ENCODE results near the gene OR2L8.

The OR2L8 gene

DNA sequence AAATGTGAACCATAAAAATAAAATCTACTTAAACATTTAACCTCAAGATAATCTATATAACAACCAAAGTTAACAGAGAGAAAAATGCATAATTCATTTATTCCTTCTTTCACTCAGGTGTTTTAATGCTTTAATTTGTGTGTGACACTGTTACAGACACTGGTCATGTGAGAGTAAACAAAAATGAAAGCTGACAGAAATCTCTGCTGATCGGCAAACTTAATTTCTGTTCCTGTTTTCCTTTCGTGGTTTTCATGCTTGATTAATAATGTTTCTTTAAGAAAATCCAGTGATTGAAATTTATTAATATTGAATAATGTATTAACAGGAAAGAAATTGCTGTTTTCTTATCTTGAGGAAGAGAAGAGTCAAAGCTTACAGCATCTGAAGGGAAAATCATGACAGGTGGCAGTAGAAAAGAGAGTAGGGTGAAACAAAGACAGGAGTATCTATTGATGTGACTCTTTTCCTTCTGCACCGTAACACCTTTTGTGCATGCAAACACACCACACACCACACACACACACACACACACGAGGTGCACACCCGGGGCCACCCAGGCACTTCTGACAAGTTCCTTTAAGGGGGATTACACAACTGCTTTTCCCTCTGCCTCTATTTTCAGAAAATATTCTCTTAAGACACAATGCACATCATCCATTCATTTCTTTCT lies 18.0 kb downstream of the OR2L8 start:
- no peak for DNase-seq
- H3K4me1 ChIP-seq (ENCODE audit: control insufficient read depth, insufficient read depth, low read length, poor library complexity, severe bottlenecking), result no peaks in the 10 kb centered on the region
- H3K27ac ChIP-seq (ENCODE audit: insufficient read depth, low read length, poor library complexity, severe bottlenecking), result no peak overlapping the region
- H3K36me3 ChIP-seq (ENCODE audit: control insufficient read depth, insufficient read depth, low read length), result no peaks in the 10 kb centered on the region
- no peaks in the 10 kb centered on the region for H3K9me3 ChIP-seq (ENCODE audit: control insufficient read depth, low read length)
- no peak overlapping the region for H3K4me3 ChIP-seq (ENCODE audit: insufficient read depth, low read depth, low read length, poor library complexity, severe bottlenecking)
- H3K27me3 ChIP-seq (replicated peaks; ENCODE audit: control insufficient read depth, insufficient read depth, low read length, poor library complexity, severe bottlenecking), result no peaks in the 10 kb centered on the region

DNA sequence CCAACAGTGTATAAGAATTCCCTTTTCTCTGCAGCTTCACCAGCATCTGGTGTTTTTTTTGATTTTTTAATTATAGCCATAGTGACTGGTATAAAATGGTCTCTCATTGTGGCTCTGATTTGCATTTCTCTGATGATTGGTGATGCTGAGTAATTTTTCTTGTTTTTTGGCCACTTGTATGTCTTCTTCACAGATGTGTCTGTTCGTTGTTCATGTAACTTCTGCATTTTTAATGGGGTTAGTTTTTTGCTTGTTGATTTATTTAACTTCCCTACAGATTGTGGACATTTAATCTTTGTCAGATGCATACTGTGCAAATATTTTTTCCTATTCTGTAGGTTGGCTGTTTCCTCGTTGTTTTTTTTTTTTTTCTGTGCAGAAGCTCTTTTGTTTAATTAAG lies 44.3 kb downstream of the OR2L8 start:
- Histone ChIP-seq H3K9me3 (ENCODE audit: control insufficient read depth, low read length) (no peaks in the 10 kb centered on the region), H3K27me3 (replicated peaks; ENCODE audit: control insufficient read depth, insufficient read depth, low read length, poor library complexity, severe bottlenecking) (no peaks in the 10 kb centered on the region), H3K27ac (ENCODE audit: insufficient read depth, low read length, poor library complexity, severe bottlenecking) (no peak overlapping the region), H3K36me3 (ENCODE audit: control insufficient read depth, insufficient read depth, low read length) (no peaks in the 10 kb centered on the region), H3K4me1 (ENCODE audit: control insufficient read depth, insufficient read depth, low read length, poor library complexity, severe bottlenecking) (no peaks in the 10 kb centered on the region), H3K4me3 (ENCODE audit: insufficient read depth, low read depth, low read length, poor library complexity, severe bottlenecking) (no peak overlapping the region)
- DNase-seq, result no peak

DNA sequence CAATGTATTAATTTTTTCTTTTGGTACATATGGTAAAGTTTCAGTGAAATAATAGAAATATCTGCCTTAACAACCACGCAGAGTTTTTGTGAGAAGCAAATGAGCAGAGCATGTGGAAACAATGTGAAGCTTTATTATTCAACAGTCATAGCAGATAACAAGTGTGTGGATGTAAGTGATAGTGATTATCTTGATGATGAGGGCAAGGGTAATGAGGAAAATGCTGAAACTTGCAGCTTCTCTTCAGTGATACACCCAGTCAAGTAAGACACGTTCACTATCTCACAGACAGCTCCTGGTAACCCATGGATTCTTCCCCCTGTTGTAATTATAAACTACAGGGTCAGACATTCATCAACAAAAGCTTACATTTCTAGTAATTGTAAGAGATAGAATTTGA lies 50.2 kb downstream of the OR2L8 start:
- Histone ChIP-seq H3K4me1 (ENCODE audit: control insufficient read depth, insufficient read depth, low read length, poor library complexity, severe bottlenecking) (no peaks in the 10 kb centered on the region), H3K27ac (ENCODE audit: insufficient read depth, low read length, poor library complexity, severe bottlenecking) (no peak overlapping the region), H3K9me3 (ENCODE audit: control insufficient read depth, low read length) (no peaks in the 10 kb centered on the region), H3K4me3 (ENCODE audit: insufficient read depth, low read depth, low read length, poor library complexity, severe bottlenecking) (no peak overlapping the region), H3K27me3 (replicated peaks; ENCODE audit: control insufficient read depth, insufficient read depth, low read length, poor library complexity, severe bottlenecking) (no peaks in the 10 kb centered on the region), H3K36me3 (ENCODE audit: control insufficient read depth, insufficient read depth, low read length) (no peaks in the 10 kb centered on the region)
- no peak for DNase-seq

All from effector memory CD4-positive, alpha-beta T cell (primary cell).